ENCODE measurements around the gene RALY.

Gene RALY

GRCh38 chr20:34076952-34077351 lies 83.2 kb downstream of the RALY start:
- peaks cover 90% of the 10 kb centered on the region for H3K36me3 ChIP-seq (ENCODE audit: insufficient read depth, insufficient read length, low read length)
- peaks cover 15% of the 10 kb centered on the region for H3K4me1 ChIP-seq (ENCODE audit: insufficient read depth, insufficient read length)
- DNase-seq (ENCODE audit: low read depth, low spot score) = no peak
- no peak overlapping the region for H3K9ac ChIP-seq (ENCODE audit: insufficient read length, low read depth)
- no peaks in the 10 kb centered on the region for H3K27me3 ChIP-seq (ENCODE audit: insufficient read depth, insufficient read length)
- TF ChIP-seq YY1 (IDR thresholded peaks at IDR 0.05; ENCODE audit: insufficient read depth, insufficient read length) (no peak), ZNF274 (IDR thresholded peaks at IDR 0.05; ENCODE audit: low read depth, low read length) (no peak), SUZ12 (IDR thresholded peaks at IDR 0.05; ENCODE audit: extremely low read depth, insufficient read depth, insufficient read length) (no peak)
- no peak overlapping the region for H3K4me3 ChIP-seq (ENCODE audit: insufficient read length, low read depth)
- H3K9me3 ChIP-seq (ENCODE audit: insufficient read depth, low read length) = no peaks in the 10 kb centered on the region

- Histone ChIP-seq H3K4me1 (ENCODE audit: insufficient read depth, insufficient read length) (peaks cover 10% of the 10 kb centered on the region), H3K36me3 (ENCODE audit: insufficient read depth, insufficient read length, low read length) (peaks cover 93% of the 10 kb centered on the region), H3K9me3 (ENCODE audit: insufficient read depth, low read length) (no peaks in the 10 kb centered on the region), H3K9ac (ENCODE audit: insufficient read length, low read depth) (no peak overlapping the region), H3K27me3 (ENCODE audit: insufficient read depth, insufficient read length) (no peaks in the 10 kb centered on the region), H3K4me3 (ENCODE audit: insufficient read length, low read depth) (no peak overlapping the region)
- DNase-seq (ENCODE audit: low read depth, low spot score) = no peak
- TF ChIP-seq SUZ12 (IDR thresholded peaks at IDR 0.05; ENCODE audit: extremely low read depth, insufficient read depth, insufficient read length) (no peak), YY1 (IDR thresholded peaks at IDR 0.05; ENCODE audit: insufficient read depth, insufficient read length) (no peak), ZNF274 (IDR thresholded peaks at IDR 0.05; ENCODE audit: low read depth, low read length) (no peak)
These were observed 84.8 kb downstream of the RALY start for GRCh38 chr20:34078540-34078939.

- DNase-seq (ENCODE audit: low read depth, low spot score) = no peak
- TF ChIP-seq ZNF274 (IDR thresholded peaks at IDR 0.05; ENCODE audit: low read depth, low read length) = no peak
- TF ChIP-seq SUZ12 (IDR thresholded peaks at IDR 0.05; ENCODE audit: extremely low read depth, insufficient read depth, insufficient read length) = no peak
- TF ChIP-seq YY1 (IDR thresholded peaks at IDR 0.05; ENCODE audit: insufficient read depth, insufficient read length) = no peak
- no peak overlapping the region for H3K9ac ChIP-seq (ENCODE audit: insufficient read length, low read depth)
- H3K9me3 ChIP-seq (ENCODE audit: insufficient read depth, low read length) = no peaks in the 10 kb centered on the region
- H3K4me1 ChIP-seq (ENCODE audit: insufficient read depth, insufficient read length) = peaks cover 3% of the 10 kb centered on the region
- H3K36me3 ChIP-seq (ENCODE audit: insufficient read depth, insufficient read length, low read length) = peaks cover 98% of the 10 kb centered on the region
- no peaks in the 10 kb centered on the region for H3K27me3 ChIP-seq (ENCODE audit: insufficient read depth, insufficient read length)
- H3K4me3 ChIP-seq (ENCODE audit: insufficient read length, low read depth) = no peak overlapping the region
These were observed 86.1 kb downstream of the RALY start for GRCh38 chr20:34079818-34080217.

GRCh38 chr20:34082232-34082887 lies 88.6 kb downstream of the RALY start:
- no peak overlapping the region for H3K4me3 ChIP-seq (ENCODE audit: insufficient read length, low read depth)
- peaks cover 81% of the 10 kb centered on the region for H3K36me3 ChIP-seq (ENCODE audit: insufficient read depth, insufficient read length, low read length)
- no peaks in the 10 kb centered on the region for H3K27me3 ChIP-seq (ENCODE audit: insufficient read depth, insufficient read length)
- no peaks in the 10 kb centered on the region for H3K4me1 ChIP-seq (ENCODE audit: insufficient read depth, insufficient read length)
- no peak overlapping the region for H3K9ac ChIP-seq (ENCODE audit: insufficient read length, low read depth)
- H3K9me3 ChIP-seq (ENCODE audit: insufficient read depth, low read length) = no peaks in the 10 kb centered on the region
- DNase-seq (ENCODE audit: low read depth, low spot score) = no peak
- TF ChIP-seq YY1 (IDR thresholded peaks at IDR 0.05; ENCODE audit: insufficient read depth, insufficient read length) = no peak
- no peak for TF ChIP-seq ZNF274 (IDR thresholded peaks at IDR 0.05; ENCODE audit: low read depth, low read length)
- no peak for TF ChIP-seq SUZ12 (IDR thresholded peaks at IDR 0.05; ENCODE audit: extremely low read depth, insufficient read depth, insufficient read length)

- Histone ChIP-seq H3K4me1 (ENCODE audit: insufficient read depth, insufficient read length) (no peaks in the 10 kb centered on the region), H3K27me3 (ENCODE audit: insufficient read depth, insufficient read length) (no peaks in the 10 kb centered on the region), H3K4me3 (ENCODE audit: insufficient read length, low read depth) (no peak overlapping the region), H3K9ac (ENCODE audit: insufficient read length, low read depth) (no peak overlapping the region), H3K36me3 (ENCODE audit: insufficient read depth, insufficient read length, low read length) (peaks cover 80% of the 10 kb centered on the region), H3K9me3 (ENCODE audit: insufficient read depth, low read length) (no peaks in the 10 kb centered on the region)
- TF ChIP-seq ZNF274 (IDR thresholded peaks at IDR 0.05; ENCODE audit: low read depth, low read length) (no peak), YY1 (IDR thresholded peaks at IDR 0.05; ENCODE audit: insufficient read depth, insufficient read length) (no peak), SUZ12 (IDR thresholded peaks at IDR 0.05; ENCODE audit: extremely low read depth, insufficient read depth, insufficient read length) (no peak)
- no peak for DNase-seq (ENCODE audit: low read depth, low spot score)
These were observed 89.4 kb downstream of the RALY start for GRCh38 chr20:34083137-34083536.

GRCh38 chr20:34083781-34084180 lies 90.1 kb downstream of the RALY start:
- no peak for DNase-seq (ENCODE audit: low read depth, low spot score)
- Histone ChIP-seq H3K9me3 (ENCODE audit: insufficient read depth, low read length) (no peaks in the 10 kb centered on the region), H3K36me3 (ENCODE audit: insufficient read depth, insufficient read length, low read length) (peaks cover 80% of the 10 kb centered on the region), H3K27me3 (ENCODE audit: insufficient read depth, insufficient read length) (no peaks in the 10 kb centered on the region), H3K9ac (ENCODE audit: insufficient read length, low read depth) (no peak overlapping the region), H3K4me3 (ENCODE audit: insufficient read length, low read depth) (no peak overlapping the region), H3K4me1 (ENCODE audit: insufficient read depth, insufficient read length) (no peaks in the 10 kb centered on the region)
- TF ChIP-seq YY1 (IDR thresholded peaks at IDR 0.05; ENCODE audit: insufficient read depth, insufficient read length) = no peak
- no peak for TF ChIP-seq SUZ12 (IDR thresholded peaks at IDR 0.05; ENCODE audit: extremely low read depth, insufficient read depth, insufficient read length)
- no peak for TF ChIP-seq ZNF274 (IDR thresholded peaks at IDR 0.05; ENCODE audit: low read depth, low read length)

- Histone ChIP-seq H3K36me3 (ENCODE audit: insufficient read depth, insufficient read length, low read length) (peaks cover 79% of the 10 kb centered on the region), H3K9me3 (ENCODE audit: insufficient read depth, low read length) (no peaks in the 10 kb centered on the region), H3K4me3 (ENCODE audit: insufficient read length, low read depth) (no peak overlapping the region), H3K4me1 (ENCODE audit: insufficient read depth, insufficient read length) (no peaks in the 10 kb centered on the region), H3K27me3 (ENCODE audit: insufficient read depth, insufficient read length) (no peaks in the 10 kb centered on the region), H3K9ac (ENCODE audit: insufficient read length, low read depth) (no peak overlapping the region)
- DNase-seq (ENCODE audit: low read depth, low spot score) = no peak
- TF ChIP-seq ZNF274 (IDR thresholded peaks at IDR 0.05; ENCODE audit: low read depth, low read length) = no peak
- TF ChIP-seq SUZ12 (IDR thresholded peaks at IDR 0.05; ENCODE audit: extremely low read depth, insufficient read depth, insufficient read length) = no peak
- TF ChIP-seq YY1 (IDR thresholded peaks at IDR 0.05; ENCODE audit: insufficient read depth, insufficient read length) = no peak
These were observed 90.7 kb downstream of the RALY start for GRCh38 chr20:34084227-34084923.
